Measurements from ENCODE around the gene PRRG2. TPM values are rescaled to one million over a fixed set of nuclear protein-coding genes. Genes with fewer than 3 reads are reported as not detected.

The PRRG2 gene
- total RNA-seq, 1 donor from 2014 or later, result not detected

- Histone ChIP-seq H3K9me3 (ENCODE audit: control insufficient read depth in 3 of 3, low read length in 3 of 3) (no peaks in the 10 kb centered on the region), H3K27me3 (ENCODE audit: control insufficient read depth in 3 of 3, insufficient read depth in 3 of 3, low read length in 3 of 3) (no peaks in the 10 kb centered on the region), H3K4me3 (ENCODE audit: low read length in 3 of 3) (no peak overlapping the region), H3K9ac (ENCODE audit: low read depth in 1 of 3, low read length in 3 of 3) (no peak overlapping the region), H3K27ac (ENCODE audit: low read depth, low read length) (no peak overlapping the region), H3K36me3 (ENCODE audit: control insufficient read depth in 3 of 3, insufficient read depth in 3 of 3, low read length in 3 of 3) (peaks cover 18 to 41% (median 40%) of the 10 kb centered on the region in 3 donors), H3K4me1 (ENCODE audit: control insufficient read depth in 3 of 3, insufficient read depth in 3 of 3, low read length in 3 of 3) (no peaks in the 10 kb centered on the region)
Measured at GRCh38 chr19:49599378-49600295, 18.5 kb downstream of the PRRG2 start.

- Histone ChIP-seq H3K4me1 (ENCODE audit: control insufficient read depth in 3 of 3, insufficient read depth in 3 of 3, low read length in 3 of 3) (peaks cover 0 to 8% (median 7%) of the 10 kb centered on the region in 3 donors), H3K9me3 (ENCODE audit: control insufficient read depth in 3 of 3, low read length in 3 of 3) (no peaks in the 10 kb centered on the region), H3K36me3 (ENCODE audit: control insufficient read depth in 3 of 3, insufficient read depth in 3 of 3, low read length in 3 of 3) (peaks cover 19 to 40% (median 37%) of the 10 kb centered on the region in 3 donors), H3K4me3 (ENCODE audit: low read length in 3 of 3) (no peak overlapping the region), H3K27ac (ENCODE audit: low read depth, low read length) (no peak overlapping the region), H3K27me3 (ENCODE audit: control insufficient read depth in 3 of 3, insufficient read depth in 3 of 3, low read length in 3 of 3) (no peaks in the 10 kb centered on the region), H3K9ac (ENCODE audit: low read depth in 1 of 3, low read length in 3 of 3) (no peak overlapping the region)
Measured at GRCh38 chr19:49601482-49602038, 20.4 kb downstream of the PRRG2 start.

- peaks cover 17 to 45% (median 36%) of the 10 kb centered on the region in 3 donors for H3K36me3 ChIP-seq (ENCODE audit: control insufficient read depth in 3 of 3, insufficient read depth in 3 of 3, low read length in 3 of 3)
Measured at GRCh38 chr19:49602806-49603205, 21.7 kb downstream of the PRRG2 start.

GRCh38 chr19:49605605-49606004 lies 24.5 kb downstream of the PRRG2 start:
- Histone ChIP-seq H3K4me3 (ENCODE audit: low read length in 3 of 3) (no peak overlapping the region), H3K36me3 (ENCODE audit: control insufficient read depth in 3 of 3, insufficient read depth in 3 of 3, low read length in 3 of 3) (peaks cover 17 to 41% (median 33%) of the 10 kb centered on the region in 3 donors), H3K9ac (ENCODE audit: low read depth in 1 of 3, low read length in 3 of 3) (no peak overlapping the region), H3K9me3 (ENCODE audit: control insufficient read depth in 3 of 3, low read length in 3 of 3) (no peaks in the 10 kb centered on the region), H3K27me3 (ENCODE audit: control insufficient read depth in 3 of 3, insufficient read depth in 3 of 3, low read length in 3 of 3) (no peaks in the 10 kb centered on the region), H3K4me1 (ENCODE audit: control insufficient read depth in 3 of 3, insufficient read depth in 3 of 3, low read length in 3 of 3) (peaks cover 0 to 8% (median 7%) of the 10 kb centered on the region in 3 donors), H3K27ac (ENCODE audit: low read depth, low read length) (peak overlapping the region; percentile 65)

More at GRCh38 chr19:49602806-49603205, 21.7 kb downstream of the PRRG2 start:
- H3K9ac ChIP-seq (ENCODE audit: low read depth in 1 of 3, low read length in 3 of 3), result no peak overlapping the region
- no peak overlapping the region for H3K4me3 ChIP-seq (ENCODE audit: low read length in 3 of 3)
- no peaks in the 10 kb centered on the region for H3K27me3 ChIP-seq (ENCODE audit: control insufficient read depth in 3 of 3, insufficient read depth in 3 of 3, low read length in 3 of 3)
- peaks cover 0 to 8% (median 7%) of the 10 kb centered on the region in 3 donors for H3K4me1 ChIP-seq (ENCODE audit: control insufficient read depth in 3 of 3, insufficient read depth in 3 of 3, low read length in 3 of 3)
- no peaks in the 10 kb centered on the region for H3K9me3 ChIP-seq (ENCODE audit: control insufficient read depth in 3 of 3, low read length in 3 of 3)
- H3K27ac ChIP-seq (ENCODE audit: low read depth, low read length), result no peak overlapping the region

- Histone ChIP-seq H3K4me3 (ENCODE audit: low read length in 3 of 3) (no peak overlapping the region), H3K27me3 (ENCODE audit: control insufficient read depth in 3 of 3, insufficient read depth in 3 of 3, low read length in 3 of 3) (no peaks in the 10 kb centered on the region), H3K9ac (ENCODE audit: low read depth in 1 of 3, low read length in 3 of 3) (no peak overlapping the region), H3K36me3 (ENCODE audit: control insufficient read depth in 3 of 3, insufficient read depth in 3 of 3, low read length in 3 of 3) (peaks cover 14 to 32% (median 20%) of the 10 kb centered on the region in 3 donors), H3K27ac (ENCODE audit: low read depth, low read length) (no peak overlapping the region), H3K4me1 (ENCODE audit: control insufficient read depth in 3 of 3, insufficient read depth in 3 of 3, low read length in 3 of 3) (peaks cover 2 to 20% (median 7%) of the 10 kb centered on the region in 3 donors), H3K9me3 (ENCODE audit: control insufficient read depth in 3 of 3, low read length in 3 of 3) (no peaks in the 10 kb centered on the region)
Measured at GRCh38 chr19:49609499-49610092, 28.5 kb downstream of the PRRG2 start.

- peaks cover 39 to 49% (median 47%) of the 10 kb centered on the region in 3 donors for H3K36me3 ChIP-seq (ENCODE audit: control insufficient read depth in 3 of 3, insufficient read depth in 3 of 3, low read length in 3 of 3)
Measured at GRCh38 chr19:49613374-49613773, 32.3 kb downstream of the PRRG2 start.

GRCh38 chr19:49614096-49614833 lies 33.1 kb downstream of the PRRG2 start:
- Histone ChIP-seq H3K4me1 (ENCODE audit: control insufficient read depth in 3 of 3, insufficient read depth in 3 of 3, low read length in 3 of 3) (peaks cover 0 to 12% (median 2%) of the 10 kb centered on the region in 3 donors), H3K9ac (ENCODE audit: low read depth in 1 of 3, low read length in 3 of 3) (no peak overlapping the region), H3K27ac (ENCODE audit: low read depth, low read length) (no peak overlapping the region), H3K9me3 (ENCODE audit: control insufficient read depth in 3 of 3, low read length in 3 of 3) (no peaks in the 10 kb centered on the region), H3K36me3 (ENCODE audit: control insufficient read depth in 3 of 3, insufficient read depth in 3 of 3, low read length in 3 of 3) (peaks cover 40 to 48% (median 46%) of the 10 kb centered on the region in 3 donors), H3K4me3 (ENCODE audit: low read length in 3 of 3) (no peak overlapping the region), H3K27me3 (ENCODE audit: control insufficient read depth in 3 of 3, insufficient read depth in 3 of 3, low read length in 3 of 3) (no peaks in the 10 kb centered on the region)

More at GRCh38 chr19:49613374-49613773, 32.3 kb downstream of the PRRG2 start:
- no peaks in the 10 kb centered on the region for H3K9me3 ChIP-seq (ENCODE audit: control insufficient read depth in 3 of 3, low read length in 3 of 3)
- H3K9ac ChIP-seq (ENCODE audit: low read depth in 1 of 3, low read length in 3 of 3), result peak overlapping the region in 1 of 3 donors; percentile 33
- H3K27ac ChIP-seq (ENCODE audit: low read depth, low read length), result no peak overlapping the region
- peaks cover 0 to 12% (median 2%) of the 10 kb centered on the region in 3 donors for H3K4me1 ChIP-seq (ENCODE audit: control insufficient read depth in 3 of 3, insufficient read depth in 3 of 3, low read length in 3 of 3)
- peak overlapping the region in 1 of 3 donors; percentile 3 for H3K4me3 ChIP-seq (ENCODE audit: low read length in 3 of 3)
- H3K27me3 ChIP-seq (ENCODE audit: control insufficient read depth in 3 of 3, insufficient read depth in 3 of 3, low read length in 3 of 3), result no peaks in the 10 kb centered on the region

- no peak overlapping the region for H3K9ac ChIP-seq (ENCODE audit: low read depth in 1 of 3, low read length in 3 of 3)
- no peaks in the 10 kb centered on the region for H3K9me3 ChIP-seq (ENCODE audit: control insufficient read depth in 3 of 3, low read length in 3 of 3)
- H3K4me1 ChIP-seq (ENCODE audit: control insufficient read depth in 3 of 3, insufficient read depth in 3 of 3, low read length in 3 of 3), result peaks cover 0 to 12% (median 2%) of the 10 kb centered on the region in 3 donors
- H3K4me3 ChIP-seq (ENCODE audit: low read length in 3 of 3), result no peak overlapping the region
- H3K36me3 ChIP-seq (ENCODE audit: control insufficient read depth in 3 of 3, insufficient read depth in 3 of 3, low read length in 3 of 3), result peaks cover 43 to 50% (median 47%) of the 10 kb centered on the region in 3 donors
- H3K27me3 ChIP-seq (ENCODE audit: control insufficient read depth in 3 of 3, insufficient read depth in 3 of 3, low read length in 3 of 3), result no peaks in the 10 kb centered on the region
- no peak overlapping the region for H3K27ac ChIP-seq (ENCODE audit: low read depth, low read length)
Measured at GRCh38 chr19:49615861-49616260, 34.7 kb downstream of the PRRG2 start.

- Histone ChIP-seq H3K27ac (ENCODE audit: low read depth, low read length) (no peak overlapping the region), H3K36me3 (ENCODE audit: control insufficient read depth in 3 of 3, insufficient read depth in 3 of 3, low read length in 3 of 3) (peaks cover 44 to 53% (median 46%) of the 10 kb centered on the region in 3 donors), H3K9ac (ENCODE audit: low read depth in 1 of 3, low read length in 3 of 3) (no peak overlapping the region), H3K27me3 (ENCODE audit: control insufficient read depth in 3 of 3, insufficient read depth in 3 of 3, low read length in 3 of 3) (no peaks in the 10 kb centered on the region), H3K4me3 (ENCODE audit: low read length in 3 of 3) (no peak overlapping the region), H3K4me1 (ENCODE audit: control insufficient read depth in 3 of 3, insufficient read depth in 3 of 3, low read length in 3 of 3) (peaks cover 0 to 12% (median 2%) of the 10 kb centered on the region in 3 donors), H3K9me3 (ENCODE audit: control insufficient read depth in 3 of 3, low read length in 3 of 3) (no peaks in the 10 kb centered on the region)
Measured at GRCh38 chr19:49616532-49616931, 35.4 kb downstream of the PRRG2 start.
